Effector memory CD8-positive, alpha-beta T cell (primary cell): ENCODE data around the gene CLCNKB.
A peak's percentile ranks its signal among the peaks of the same experiment; 100 is the strongest.

Experiments
- ATAC-seq: fragments of 150-1000 bp; cut with Tn5 transposase; replicated peaks from 2 replicates; pipeline ENCODE4 v1.10.0; 2021; ENCODE audit warnings: mild to moderate bottlenecking, moderate library complexity
- DNase-seq, 3 experiments: peaks; one replicate each; pipeline ENCODE4 v3.0.0; 2021
- H3K27ac Mint-ChIP-seq, 2 donors: one replicate each; pipeline ENCODE4 v1.8.0; 2022; ENCODE audit warnings: mild to moderate bottlenecking in 2 of 2, mixed read lengths in 2 of 2, moderate library complexity in 2 of 2
- H3K27me3 Mint-ChIP-seq, 2 donors: one replicate each; pipeline ENCODE4 v1.8.0; 2022; ENCODE audit warnings: mixed read lengths in 2 of 2
- H3K36me3 Mint-ChIP-seq: one replicate; pipeline ENCODE4 v1.8.0; 2022; ENCODE audit warnings: mild to moderate bottlenecking, moderate library complexity, mixed read lengths; ENCODE audit not compliant: insufficient read depth
- H3K4me1 Mint-ChIP-seq, 2 donors: one replicate each; pipeline ENCODE4 v1.8.0; 2022; ENCODE audit warnings: low read depth in 2 of 2, mixed read lengths in 2 of 2
- H3K4me3 Mint-ChIP-seq, 2 donors: one replicate each; pipeline ENCODE4 v1.8.0; 2022; ENCODE audit warnings: mild to moderate bottlenecking in 2 of 2, mixed read lengths in 2 of 2, moderate library complexity in 2 of 2
- H3K9me3 Mint-ChIP-seq, 2 donors: one replicate each; pipeline ENCODE4 v1.8.0; 2022; ENCODE audit warnings: mixed read lengths in 2 of 2

Gene CLCNKB

GRCh38 chr1:16072095-16072494 is 28.5 kb downstream of the CLCNKB start:
- no peak for ATAC-seq
- Mint-ChIP-seq H3K9me3 (no peaks in the 10 kb centered on the region), H3K4me3 (peak overlapping the region; percentile 32 to 54)

DNA sequence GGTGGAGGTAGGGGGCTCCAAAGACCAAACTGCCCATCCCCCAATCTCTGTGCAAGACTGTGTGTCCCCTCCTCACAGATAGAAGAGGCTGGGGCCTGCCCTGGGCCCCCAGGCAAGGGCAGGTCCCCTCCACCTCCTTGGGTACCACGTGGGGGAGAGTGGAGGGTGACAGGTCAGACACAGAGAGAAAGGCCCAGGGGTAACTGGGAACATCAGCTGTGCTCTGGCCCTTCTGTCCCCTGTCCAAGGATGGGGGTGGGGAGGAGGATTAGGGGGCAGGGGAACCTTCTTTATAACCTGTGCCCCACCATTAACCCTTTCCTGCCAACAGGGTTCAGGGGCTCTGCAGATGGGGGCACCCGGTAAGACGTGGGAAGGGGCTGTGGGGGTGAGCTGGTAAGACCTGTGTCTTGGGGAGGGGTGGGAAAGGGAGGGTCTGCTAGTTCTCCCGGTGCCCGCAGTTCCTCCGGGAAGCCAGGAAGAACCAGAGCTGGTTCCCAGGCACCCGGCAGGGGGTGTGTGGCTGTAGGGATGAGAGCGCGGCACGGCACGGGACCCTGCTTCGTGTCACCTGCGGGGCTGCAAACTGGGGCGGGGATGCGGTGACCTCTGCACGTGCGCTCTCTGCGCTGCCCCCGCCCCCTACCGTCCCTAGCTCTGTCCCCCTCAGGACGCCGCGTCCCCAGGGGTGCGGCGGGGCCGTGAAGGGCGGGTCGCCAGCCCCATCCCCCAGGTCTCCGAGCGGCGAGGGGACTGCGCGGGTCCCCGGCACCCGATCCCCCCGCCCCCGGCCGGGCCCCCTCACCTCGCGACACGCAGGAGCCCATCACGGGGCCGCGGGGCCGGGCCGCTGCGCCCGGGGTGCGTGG is 29.3 kb downstream of the CLCNKB start:
- DNase-seq, result no peak
- peaks cover 7% of the 10 kb centered on the region for H3K36me3 Mint-ChIP-seq
- ATAC-seq, result peak; percentile 25
- peak overlapping the region; percentile 27 to 54 for H3K4me3 Mint-ChIP-seq
- peaks cover 14 to 25% of the 10 kb centered on the region in 2 donors for H3K4me1 Mint-ChIP-seq
- no peak overlapping the region for H3K27ac Mint-ChIP-seq
- peaks cover 6 to 24% of the 10 kb centered on the region in 2 donors for H3K27me3 Mint-ChIP-seq
- no peaks in the 10 kb centered on the region for H3K9me3 Mint-ChIP-seq

More at GRCh38 chr1:16072095-16072494, 28.5 kb downstream of the CLCNKB start:
- no peak for DNase-seq
- Mint-ChIP-seq H3K36me3 (peaks cover 7% of the 10 kb centered on the region), H3K27ac (no peak overlapping the region), H3K4me1 (peaks cover 14 to 28% of the 10 kb centered on the region in 2 donors), H3K27me3 (peaks cover 6 to 31% of the 10 kb centered on the region in 2 donors)

- peak; percentile 17 to 42 (median 23) for DNase-seq
- peak within 1 kb of the TSS in 1 of 2 donors; percentile 47 for H3K27ac Mint-ChIP-seq
- peak within 1 kb of the TSS; percentile 63 to 72 for H3K4me3 Mint-ChIP-seq
Measured at GRCh38 chr1:16073490-16074119, 30.0 kb downstream of the CLCNKB start, which contains the start of gene FAM131C. TSS of gene FAM131C (minus strand) at chr1:16073651. CDS start at chr1:16073442, 209 bp downstream.

DNA sequence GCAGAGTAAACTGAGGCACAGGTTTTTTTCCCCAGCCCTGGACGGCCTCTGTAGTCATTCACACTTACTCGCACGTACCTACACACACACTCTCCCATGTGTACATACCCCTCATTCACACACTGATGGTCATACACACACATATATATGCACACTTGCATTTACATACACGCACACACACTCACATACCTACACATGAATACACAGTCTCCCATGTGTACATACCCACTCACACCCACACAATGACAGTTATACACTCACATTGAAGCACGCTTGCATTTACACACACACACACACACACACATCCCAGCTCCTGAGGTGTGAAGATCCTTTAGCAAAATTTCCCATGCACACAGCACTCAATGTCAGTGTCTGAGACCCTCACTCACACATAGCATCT is 30.6 kb downstream of the CLCNKB start:
- H3K27ac Mint-ChIP-seq, result peak overlapping the region in 1 of 2 donors; percentile 47
- no peak for DNase-seq
- peaks cover 20 to 28% of the 10 kb centered on the region in 2 donors for H3K4me1 Mint-ChIP-seq
- peaks cover 6 to 13% of the 10 kb centered on the region in 2 donors for H3K27me3 Mint-ChIP-seq
- ATAC-seq, result no peak
- peaks cover 7% of the 10 kb centered on the region for H3K36me3 Mint-ChIP-seq
- H3K9me3 Mint-ChIP-seq, result no peaks in the 10 kb centered on the region
- H3K4me3 Mint-ChIP-seq, result peak overlapping the region; percentile 63 to 72

More at GRCh38 chr1:16073490-16074119, 30.0 kb downstream of the CLCNKB start, which contains the start of gene FAM131C:
- Mint-ChIP-seq H3K9me3 (no peaks in the 10 kb centered on the region), H3K4me1 (peaks cover 14 to 25% of the 10 kb centered on the region in 2 donors), H3K36me3 (peaks cover 7% of the 10 kb centered on the region), H3K27me3 (peaks cover 6 to 19% of the 10 kb centered on the region in 2 donors)
- ATAC-seq, result peak; percentile 85

- peaks cover 20 to 23% of the 10 kb centered on the region in 2 donors for H3K4me1 Mint-ChIP-seq
- no peak overlapping the region for H3K4me3 Mint-ChIP-seq
- no peak for ATAC-seq
Measured at GRCh38 chr1:16075337-16076030, 31.9 kb downstream of the CLCNKB start.

GRCh38 chr1:16076031-16076864 is 32.7 kb downstream of the CLCNKB start:
- no peak for DNase-seq

More at GRCh38 chr1:16075337-16076030, 31.9 kb downstream of the CLCNKB start:
- Mint-ChIP-seq H3K36me3 (peaks cover 7% of the 10 kb centered on the region), H3K27me3 (peaks cover 6 to 13% of the 10 kb centered on the region in 2 donors), H3K27ac (no peak overlapping the region), H3K9me3 (no peaks in the 10 kb centered on the region)
- DNase-seq, result no peak

DNA sequence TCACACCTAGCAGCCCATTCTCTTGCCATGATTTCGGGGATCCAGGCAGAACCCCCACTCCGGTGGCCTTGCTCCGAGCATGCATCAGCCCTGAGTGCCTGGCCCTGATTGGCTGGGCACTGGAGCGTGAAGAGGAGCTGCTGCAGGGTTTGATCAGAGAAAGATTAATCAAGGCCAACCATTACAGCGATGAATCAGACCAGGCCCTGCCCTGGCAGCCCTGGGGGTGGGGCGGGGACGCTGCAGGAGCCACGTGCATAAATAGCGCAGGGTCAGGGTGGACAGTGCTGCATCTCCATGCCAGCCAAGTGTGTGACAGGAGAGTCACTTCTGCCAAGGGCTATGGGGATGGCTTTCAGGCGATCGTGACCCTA is 33.3 kb downstream of the CLCNKB start:
- peaks cover 13 to 21% of the 10 kb centered on the region in 2 donors for H3K4me1 Mint-ChIP-seq
- DNase-seq (no peak), ATAC-seq (no peak)
- H3K4me3 Mint-ChIP-seq, result no peak overlapping the region
- peak overlapping the region in 1 of 2 donors; percentile 77 for H3K27ac Mint-ChIP-seq
- H3K27me3 Mint-ChIP-seq, result peaks cover 6 to 13% of the 10 kb centered on the region in 2 donors
- H3K9me3 Mint-ChIP-seq, result no peaks in the 10 kb centered on the region
- peaks cover 7% of the 10 kb centered on the region for H3K36me3 Mint-ChIP-seq

More at GRCh38 chr1:16076031-16076864, 32.7 kb downstream of the CLCNKB start:
- Mint-ChIP-seq H3K9me3 (no peaks in the 10 kb centered on the region), H3K4me3 (no peak overlapping the region), H3K27ac (no peak overlapping the region), H3K27me3 (peaks cover 6 to 13% of the 10 kb centered on the region in 2 donors), H3K36me3 (peaks cover 7% of the 10 kb centered on the region), H3K4me1 (peaks cover 16 to 21% of the 10 kb centered on the region in 2 donors)
- ATAC-seq, result no peak

- peak overlapping the region; percentile 28 to 82 for H3K4me3 Mint-ChIP-seq
- H3K36me3 Mint-ChIP-seq, result peaks cover 4% of the 10 kb centered on the region
- H3K4me1 Mint-ChIP-seq, result peaks cover 15 to 21% of the 10 kb centered on the region in 2 donors
- H3K9me3 Mint-ChIP-seq, result no peaks in the 10 kb centered on the region
- DNase-seq (no peak), ATAC-seq (no peak)
- peaks cover 6 to 13% of the 10 kb centered on the region in 2 donors for H3K27me3 Mint-ChIP-seq
- H3K27ac Mint-ChIP-seq, result peak overlapping the region; percentile 26 to 77
Measured at GRCh38 chr1:16077406-16078245, 34.0 kb downstream of the CLCNKB start.

DNA sequence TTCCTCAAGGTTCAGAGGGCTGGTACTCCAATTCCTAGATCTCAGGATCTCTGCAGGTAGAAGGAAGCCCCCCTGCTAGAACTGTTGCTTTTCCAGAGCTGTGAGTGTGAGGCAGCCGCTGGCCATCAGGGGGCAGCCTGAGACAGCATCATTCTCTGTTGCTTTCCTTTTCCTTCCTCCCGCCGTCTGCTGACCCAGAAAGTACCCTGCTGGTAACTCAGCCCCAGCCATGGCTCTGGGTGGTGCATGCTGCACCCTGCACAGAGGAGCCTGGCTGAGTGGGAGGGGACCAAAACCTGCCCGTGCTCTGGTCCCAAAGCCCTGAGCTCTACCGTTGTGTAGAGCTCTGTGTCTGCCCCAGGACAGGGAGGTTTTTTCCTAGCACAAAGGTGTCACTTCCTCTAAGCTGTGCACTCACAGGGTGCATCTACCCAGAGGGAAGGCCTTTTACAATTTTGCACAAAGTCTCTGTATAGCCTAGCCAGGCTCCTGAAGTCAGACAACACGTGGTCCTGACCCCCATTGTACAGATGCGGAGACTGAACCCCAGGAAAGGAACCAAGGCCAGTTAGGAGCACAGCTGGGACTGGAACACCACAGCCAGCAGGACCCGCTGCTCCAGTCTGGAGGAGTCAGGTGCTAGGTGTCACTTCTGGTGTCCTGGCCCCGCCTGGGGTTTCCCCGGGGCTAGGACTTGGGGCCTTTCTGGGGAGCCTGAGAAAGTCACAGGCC is 35.5 kb downstream of the CLCNKB start:
- Mint-ChIP-seq H3K4me1 (peaks cover 10 to 17% of the 10 kb centered on the region in 2 donors), H3K9me3 (no peaks in the 10 kb centered on the region), H3K27ac (peak overlapping the region; percentile 54 to 76), H3K36me3 (peaks cover 4% of the 10 kb centered on the region), H3K4me3 (peak overlapping the region; percentile 82 to 84), H3K27me3 (peaks cover 5 to 7% of the 10 kb centered on the region in 2 donors)
- peak; percentile 65 to 84 (median 69) for DNase-seq
- peak; percentile 83 for ATAC-seq

- Mint-ChIP-seq H3K36me3 (peaks cover 1% of the 10 kb centered on the region), H3K9me3 (no peaks in the 10 kb centered on the region), H3K4me1 (peaks cover 10 to 13% of the 10 kb centered on the region in 2 donors), H3K4me3 (no peak overlapping the region), H3K27ac (peak overlapping the region in 1 of 2 donors; percentile 47), H3K27me3 (no peaks in the 10 kb centered on the region)
- no peak for ATAC-seq
- no peak for DNase-seq
Measured at GRCh38 chr1:16080422-16081150, 37.0 kb downstream of the CLCNKB start.

- peaks cover 10 to 13% of the 10 kb centered on the region in 2 donors for H3K4me1 Mint-ChIP-seq
- no peaks in the 10 kb centered on the region for H3K9me3 Mint-ChIP-seq
- no peak overlapping the region for H3K4me3 Mint-ChIP-seq
- no peaks in the 10 kb centered on the region for H3K36me3 Mint-ChIP-seq
- ATAC-seq, result no peak
- DNase-seq, result no peak
- H3K27ac Mint-ChIP-seq, result no peak overlapping the region
- no peaks in the 10 kb centered on the region for H3K27me3 Mint-ChIP-seq
Measured at GRCh38 chr1:16081636-16082035, 38.1 kb downstream of the CLCNKB start.
